GM19351 (cell line): ENCODE data around the gene NUDT3.
"Not testable (repeated sequence)": the region's sequence is repeated elsewhere in the genome, so short reads cannot be mapped to it uniquely, and the experiment has no call there.

Source experiments
- ATAC-seq: cut with Tn5 transposase; IDR thresholded peaks from one replicate; pipeline ENCODE4 v1.9.1; 2021; ENCODE audit warnings: mild to moderate bottlenecking, moderate library complexity; ENCODE audit not compliant: unreplicated experiment

Gene NUDT3

DNA sequence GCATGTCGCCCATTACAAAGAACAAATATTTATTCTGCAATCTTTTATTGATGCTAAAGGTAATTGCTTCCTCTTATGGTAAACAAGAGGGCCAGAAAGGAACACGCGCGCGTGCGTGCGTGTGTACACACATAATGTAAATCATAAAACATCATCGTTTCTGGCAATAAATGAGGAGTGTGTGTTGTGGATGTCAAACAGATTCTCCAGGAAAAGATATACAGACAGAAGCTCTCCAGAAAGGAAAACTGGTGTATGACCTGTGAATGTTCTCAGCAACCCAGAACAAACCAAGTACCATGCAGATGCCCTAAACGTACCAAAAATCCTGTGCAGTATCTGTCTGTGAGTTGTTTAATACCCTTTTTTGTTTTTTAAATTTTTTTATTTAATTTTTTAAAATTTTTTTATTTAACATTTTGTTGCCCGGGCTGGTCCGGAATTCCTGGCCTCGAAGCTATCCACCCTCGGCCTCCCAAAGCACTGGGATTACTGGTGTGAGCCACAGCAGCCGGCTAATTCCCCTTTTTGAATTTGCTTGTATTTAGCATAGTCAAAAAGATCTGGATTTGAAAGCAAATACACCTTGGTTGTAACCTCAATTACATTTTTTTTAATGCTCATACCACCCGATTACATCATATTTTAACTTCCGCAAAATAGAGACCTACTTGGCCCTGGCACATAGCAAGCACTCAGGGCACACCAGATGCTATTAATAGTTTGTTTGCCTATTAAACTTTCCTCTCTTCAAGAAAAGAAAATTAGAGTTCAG lies 909 bp upstream of the NUDT3 start:
- ATAC-seq, result no peak

GRCh38 chr6:34391786-34392496 lies 528 bp downstream of the NUDT3 start:
- ATAC-seq, result peak; percentile 42

DNA sequence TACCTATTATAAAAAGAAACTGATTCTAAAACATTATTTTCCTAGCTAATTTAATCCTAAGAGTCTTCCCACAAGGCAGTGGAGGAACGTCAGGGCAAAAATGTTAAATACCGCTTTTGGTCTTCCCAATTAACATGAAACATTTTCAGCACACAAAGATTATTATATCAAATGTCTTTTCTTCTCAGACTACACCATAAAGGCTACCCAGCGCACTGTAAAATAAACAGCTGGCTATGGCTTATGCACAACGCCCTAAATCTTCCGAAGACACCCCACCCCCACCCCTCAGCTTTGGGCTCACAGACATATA lies 1.0 kb downstream of the NUDT3 start:
- no peak for ATAC-seq

- no peak for ATAC-seq
These were observed 1.7 kb downstream of the NUDT3 start for GRCh38 chr6:34390531-34391472.

GRCh38 chr6:34389034-34389433 lies 3.4 kb downstream of the NUDT3 start:
- ATAC-seq, result no peak

- no peak for ATAC-seq
These were observed 4.0 kb downstream of the NUDT3 start for GRCh38 chr6:34388421-34388820.

DNA sequence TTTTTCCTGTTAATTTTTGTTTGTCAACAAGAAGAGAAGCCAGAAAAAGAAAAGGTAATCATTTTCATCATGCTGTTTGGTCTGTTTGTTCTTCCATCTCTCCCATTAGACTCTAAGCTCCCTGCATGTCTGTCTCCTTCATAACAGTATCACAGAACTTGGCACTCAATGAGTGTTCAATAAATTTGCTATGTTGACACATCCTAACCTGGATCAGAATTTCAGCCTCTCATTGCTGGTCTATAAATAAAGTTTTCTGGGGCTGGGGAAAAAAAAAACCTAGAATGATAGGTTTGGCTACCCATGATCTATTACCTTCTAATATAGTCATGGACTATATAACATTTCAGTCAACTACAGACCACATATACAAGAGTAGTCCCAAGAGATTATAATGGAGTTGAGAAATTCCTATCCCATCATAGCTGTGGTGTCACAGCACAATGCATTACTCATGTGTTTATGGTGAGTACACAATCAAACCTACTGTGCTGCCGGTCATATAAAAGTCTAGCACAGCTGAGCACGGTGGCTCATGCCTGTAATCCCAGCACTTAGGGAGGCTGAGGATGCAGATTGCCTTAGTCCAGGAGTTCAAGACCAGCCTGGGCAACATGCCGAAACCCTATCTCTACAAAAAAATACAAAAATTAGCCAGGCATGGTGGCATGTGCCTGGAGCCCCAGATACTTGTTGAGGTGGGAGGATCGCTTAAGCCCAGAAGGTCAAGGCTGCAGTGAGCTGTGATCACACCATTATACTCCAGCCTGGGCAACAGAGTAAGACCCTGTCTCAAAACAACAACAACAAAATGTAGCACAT lies 5.9 kb downstream of the NUDT3 start:
- ATAC-seq, result no peak

DNA sequence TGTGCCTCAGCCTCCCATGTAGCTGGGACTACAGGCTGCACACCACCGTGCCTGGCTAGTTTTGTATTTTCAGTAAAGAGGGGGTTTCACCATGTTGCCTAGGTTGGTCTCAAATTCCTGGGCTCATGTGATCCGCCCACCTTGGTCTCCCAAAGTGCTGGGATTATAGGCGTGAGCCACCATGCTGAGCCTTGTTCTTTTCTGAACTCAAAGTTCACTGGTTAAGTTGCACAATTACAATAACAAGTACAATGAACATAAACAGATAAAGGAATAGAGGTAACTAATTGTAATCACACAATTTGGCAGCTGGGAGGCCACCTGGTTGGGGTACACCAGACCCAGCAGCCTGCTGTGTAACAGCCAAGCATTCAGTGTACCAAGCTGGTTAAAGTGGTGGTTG lies 6.7 kb downstream of the NUDT3 start:
- no peak for ATAC-seq

DNA sequence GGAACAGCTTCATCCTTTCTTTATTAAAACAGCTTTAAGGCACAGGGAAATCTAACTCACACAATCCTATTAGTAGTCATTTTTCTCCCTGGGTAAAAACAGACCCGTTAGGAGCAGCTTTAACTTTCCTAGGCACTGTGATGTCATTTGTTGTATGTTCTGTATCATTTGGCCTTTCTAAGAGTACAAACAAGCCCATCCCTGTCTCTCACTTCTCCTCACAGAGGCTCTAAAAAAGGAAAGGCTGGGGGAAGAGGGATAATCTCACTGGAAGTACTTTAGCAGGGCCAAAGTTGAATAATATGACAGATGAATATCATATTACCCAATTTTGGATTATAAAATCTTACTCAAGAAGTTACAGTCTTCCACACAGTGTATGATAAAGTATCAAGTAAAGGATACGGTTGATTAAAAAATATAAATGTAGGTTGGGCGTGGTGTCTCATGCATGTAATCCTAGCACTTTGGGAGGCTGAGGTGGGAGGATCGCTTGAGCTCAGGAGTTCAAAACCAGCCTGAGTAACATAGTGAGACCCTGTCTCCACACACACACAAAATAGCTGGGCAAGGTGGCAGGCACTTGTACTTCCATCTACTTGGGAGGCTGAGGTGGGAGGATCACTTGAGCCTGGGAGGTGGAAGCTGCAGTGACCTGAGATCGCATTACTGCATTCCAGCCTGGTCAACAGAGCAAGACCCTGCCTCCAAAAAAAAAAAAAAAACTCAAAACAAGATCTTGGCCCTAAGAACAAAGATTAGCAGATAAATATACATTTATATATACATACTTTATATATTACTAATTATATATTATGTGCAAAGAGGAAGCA lies 7.9 kb downstream of the NUDT3 start:
- ATAC-seq, result no peak

GRCh38 chr6:34383656-34384320 lies 8.7 kb downstream of the NUDT3 start:
- ATAC-seq, result no peak

DNA sequence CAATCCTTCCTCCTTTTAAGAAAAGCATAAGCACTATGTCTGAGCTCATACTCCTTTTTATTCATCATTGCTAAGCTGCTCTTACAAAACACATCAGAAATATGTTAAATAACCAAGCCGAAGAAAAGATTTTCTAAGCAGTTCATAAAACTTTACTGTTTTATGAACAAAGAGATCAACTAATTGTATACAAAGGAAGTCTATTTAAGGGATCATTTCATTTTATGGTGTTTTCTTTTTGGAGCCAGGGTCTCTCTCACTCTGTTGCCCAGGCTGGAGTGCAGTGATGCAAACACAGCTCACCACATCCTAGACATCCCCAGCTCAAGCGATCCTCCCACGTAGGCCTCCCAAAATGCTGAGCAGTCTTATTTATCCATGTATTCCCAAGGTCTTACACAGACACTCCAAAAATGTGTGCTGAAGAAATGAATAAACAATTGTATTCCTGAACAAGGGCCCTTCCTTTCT lies 9.3 kb downstream of the NUDT3 start:
- ATAC-seq, result no peak

DNA sequence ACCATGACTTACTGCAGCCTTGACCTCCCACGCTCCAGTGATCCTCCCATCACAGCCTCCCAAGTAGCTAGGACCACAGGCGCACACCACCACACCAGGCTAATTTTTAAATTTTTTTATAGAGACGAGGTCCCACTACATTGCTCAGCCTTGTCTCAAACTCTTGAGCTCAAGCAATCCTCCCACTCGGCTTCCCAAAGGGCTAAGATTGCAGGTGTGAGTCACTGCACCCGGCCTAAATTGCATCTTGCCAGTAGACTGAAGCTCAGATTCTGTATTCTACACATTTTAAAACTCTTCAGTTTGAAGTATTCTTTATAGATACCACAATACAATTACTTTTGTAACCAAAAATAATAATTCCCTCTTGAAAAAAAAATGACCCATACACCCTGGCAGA lies 11.4 kb downstream of the NUDT3 start:
- ATAC-seq, result no peak

GRCh38 chr6:34378470-34378869 lies 14.0 kb downstream of the NUDT3 start:
- ATAC-seq, result no peak

DNA sequence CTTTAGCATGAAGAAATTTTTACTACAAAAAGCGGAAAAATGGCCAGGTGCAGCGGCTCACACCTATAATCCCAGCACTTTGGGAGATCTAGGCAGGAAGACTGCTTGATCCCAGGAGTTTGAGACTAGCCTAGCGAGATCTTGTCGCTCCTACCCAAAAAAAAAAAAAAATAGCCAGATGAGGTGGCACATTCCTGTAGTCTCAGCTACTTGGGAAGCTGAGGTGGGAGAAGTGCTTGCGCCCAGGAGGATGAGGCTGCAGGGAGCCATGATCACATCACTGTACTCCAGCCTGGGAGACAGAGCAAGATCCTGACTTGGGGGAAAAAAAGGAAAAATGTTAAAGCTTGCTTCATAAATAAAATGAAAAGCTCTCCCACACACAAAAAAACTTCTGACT lies 14.5 kb downstream of the NUDT3 start:
- no peak for ATAC-seq

GRCh38 chr6:34377571-34377970 lies 14.9 kb downstream of the NUDT3 start:
- ATAC-seq, result not testable (repeated sequence)

DNA sequence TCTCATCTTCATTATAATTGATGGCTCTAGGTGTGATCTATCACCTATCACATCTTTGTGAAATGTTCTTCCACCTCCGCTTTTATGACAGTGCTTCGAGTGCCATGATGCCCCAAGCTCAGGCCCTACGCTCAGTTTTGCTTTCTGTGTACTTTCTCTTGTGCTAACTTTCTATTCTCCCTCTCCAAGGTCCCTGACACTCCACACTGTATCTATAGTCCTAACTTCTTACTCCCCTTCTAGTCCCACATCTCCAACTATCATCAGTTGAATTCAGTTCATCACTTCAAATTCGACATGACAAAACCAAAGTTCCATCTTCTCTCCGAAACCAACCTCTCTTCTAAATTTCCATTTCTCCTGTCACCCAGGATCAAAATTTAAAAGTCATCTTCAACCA lies 16.6 kb downstream of the NUDT3 start:
- no peak for ATAC-seq

DNA sequence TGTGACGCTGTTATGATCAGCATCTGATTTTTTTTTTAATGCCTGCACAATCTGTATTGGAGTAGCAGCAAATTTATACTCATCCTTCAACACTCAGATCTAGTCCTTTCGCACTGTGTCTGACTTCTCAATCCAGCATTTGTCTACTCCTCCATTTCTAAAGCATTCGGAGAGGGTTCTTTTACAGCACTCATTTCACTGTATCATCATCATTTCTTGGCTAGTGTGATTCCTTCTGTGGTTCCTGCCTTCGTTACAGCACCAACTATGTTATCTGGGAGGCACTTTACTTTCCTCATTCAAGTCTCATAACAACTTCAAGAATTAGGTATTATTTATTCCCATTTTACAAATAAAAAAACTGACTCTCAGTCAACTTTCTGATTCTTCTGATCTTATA lies 18.0 kb downstream of the NUDT3 start:
- ATAC-seq, result no peak

DNA sequence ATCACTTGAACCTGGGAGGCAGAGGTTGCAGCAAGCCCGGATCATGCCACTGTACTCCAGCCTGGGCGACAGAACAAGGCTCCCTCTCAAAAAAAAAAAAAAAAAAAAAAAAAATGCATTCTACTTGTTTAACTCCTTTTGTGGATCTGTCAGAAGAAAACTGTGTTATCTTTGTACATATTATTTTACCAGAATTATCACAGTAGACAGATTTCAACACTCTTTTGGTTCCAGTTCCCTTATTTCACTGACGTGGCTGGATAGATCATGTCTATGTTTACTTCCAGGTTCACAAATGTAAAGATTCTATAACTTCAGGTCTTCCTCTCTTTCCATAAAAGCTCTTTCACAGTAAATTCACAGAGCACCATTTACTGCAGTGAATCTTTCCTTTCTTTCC lies 18.4 kb downstream of the NUDT3 start:
- no peak for ATAC-seq

GRCh38 chr6:34373511-34373910 lies 19.0 kb downstream of the NUDT3 start:
- no peak for ATAC-seq
